Choroid plexus epithelial cell (primary cell): Measurements from ENCODE around the gene PFDN6.
"Not testable (repeated sequence)": the region's sequence is repeated elsewhere in the genome, so short reads cannot be mapped to it uniquely, and the experiment has no call there.

Experiments used
- DNase-seq: peaks from one replicate; pipeline ENCODE4 v3.0.0-alpha.2; 2010; ENCODE audit warnings: low read depth
- H3K4me3 ChIP-seq: 2 replicates; pipeline ENCODE4 v1.5.1; 2011; ENCODE audit warnings: low read depth, mild to moderate bottlenecking, control low read depth, low read length, moderate library complexity
- CTCF ChIP-seq: conservative IDR thresholded peaks from 2 replicates; pipeline ENCODE4 v1.5.1; 2011; ENCODE audit warnings: low read depth, mild to moderate bottlenecking, control low read depth, inconsistent platforms, low read length, moderate library complexity

Gene PFDN6

GRCh38 chr6:33278810-33279209 is 10.6 kb upstream of the PFDN6 start:
- TF ChIP-seq CTCF, result no peak
- no peak overlapping the region for H3K4me3 ChIP-seq
- DNase-seq, result no peak

GRCh38 chr6:33279257-33279695 is 10.1 kb upstream of the PFDN6 start:
- DNase-seq, result no peak
- no peak overlapping the region for H3K4me3 ChIP-seq
- TF ChIP-seq CTCF, result no peak

- TF ChIP-seq CTCF, result peak; percentile 69
- DNase-seq, result peak; percentile 69
- no peak overlapping the region for H3K4me3 ChIP-seq
Measured at GRCh38 chr6:33279971-33280511, 9.4 kb upstream of the PFDN6 start.

- DNase-seq, result no peak
- TF ChIP-seq CTCF, result no peak
- H3K4me3 ChIP-seq, result no peak overlapping the region
Measured at GRCh38 chr6:33280539-33280938, 8.9 kb upstream of the PFDN6 start.

GRCh38 chr6:33285214-33285613 is 4.2 kb upstream of the PFDN6 start:
- not testable (repeated sequence) for H3K4me3 ChIP-seq, DNase-seq

- no peak overlapping the region for H3K4me3 ChIP-seq
- no peak for DNase-seq
- TF ChIP-seq CTCF, result no peak
Measured at GRCh38 chr6:33286946-33287914, 2.2 kb upstream of the PFDN6 start.

GRCh38 chr6:33288141-33288920 is 1.1 kb upstream of the PFDN6 start:
- no peak for TF ChIP-seq CTCF
- H3K4me3 ChIP-seq, result peak overlapping the region; percentile 87
- no peak for DNase-seq
